ENCODE results near the gene PHC3. TPM values are rescaled to one million over a fixed set of nuclear protein-coding genes. Genes with fewer than 3 reads are reported as not detected.

Gene PHC3
- polyA plus RNA-seq, 1 donor from 2014 or later, result 18.6 TPM

DNA sequence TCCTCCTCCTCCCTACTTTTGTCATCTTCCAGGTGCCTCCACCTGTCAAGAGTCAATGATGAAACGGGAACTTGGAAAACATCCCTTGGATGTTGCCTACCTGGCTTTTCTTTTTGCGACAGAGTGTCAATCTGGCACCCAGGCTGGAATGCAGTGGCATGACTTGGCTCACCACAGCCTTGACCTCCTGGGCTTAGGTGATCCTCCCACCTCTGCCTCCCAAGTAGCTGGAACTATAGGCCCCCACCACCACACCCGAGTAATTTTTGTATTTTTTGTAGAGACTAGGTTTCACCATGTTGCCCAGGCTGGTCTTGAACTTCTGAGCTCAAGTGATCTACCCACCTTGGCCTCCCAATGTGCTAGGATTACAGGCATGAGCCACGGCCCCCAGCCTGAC is 100.9 kb downstream of the PHC3 start:
- Histone ChIP-seq H3F3A (ENCODE audit: insufficient read depth, low read length, poor library complexity, severe bottlenecking) (no peaks in the 10 kb centered on the region), H3K4me3 (ENCODE audit: low read length) (no peak overlapping the region), H3K9me2 (ENCODE audit: insufficient read depth, low read length) (no peaks in the 10 kb centered on the region), H3K9me3 (ENCODE audit: low read length) (no peaks in the 10 kb centered on the region), H4K20me1 (ENCODE audit: insufficient read depth) (no peaks in the 10 kb centered on the region), H3K4me2 (ENCODE audit: low read length) (no peak overlapping the region), H3K79me2 (replicated peaks; ENCODE audit: insufficient read depth, low read length) (no peaks in the 10 kb centered on the region), H3K27ac (ENCODE audit: low read length) (no peak overlapping the region), H2AFZ (ENCODE audit: low read depth, low read length) (no peak overlapping the region), H3K27me3 (ENCODE audit: insufficient read depth, low read depth, low read length) (no peaks in the 10 kb centered on the region), H3K36me3 (ENCODE audit: insufficient read depth, low read length) (no peaks in the 10 kb centered on the region), H3K9ac (ENCODE audit: low read length) (no peak overlapping the region)
- TF ChIP-seq MXI1 (conservative IDR thresholded peaks at IDR 0.05; ENCODE audit: poor library complexity, severe bottlenecking), result no peak

DNA sequence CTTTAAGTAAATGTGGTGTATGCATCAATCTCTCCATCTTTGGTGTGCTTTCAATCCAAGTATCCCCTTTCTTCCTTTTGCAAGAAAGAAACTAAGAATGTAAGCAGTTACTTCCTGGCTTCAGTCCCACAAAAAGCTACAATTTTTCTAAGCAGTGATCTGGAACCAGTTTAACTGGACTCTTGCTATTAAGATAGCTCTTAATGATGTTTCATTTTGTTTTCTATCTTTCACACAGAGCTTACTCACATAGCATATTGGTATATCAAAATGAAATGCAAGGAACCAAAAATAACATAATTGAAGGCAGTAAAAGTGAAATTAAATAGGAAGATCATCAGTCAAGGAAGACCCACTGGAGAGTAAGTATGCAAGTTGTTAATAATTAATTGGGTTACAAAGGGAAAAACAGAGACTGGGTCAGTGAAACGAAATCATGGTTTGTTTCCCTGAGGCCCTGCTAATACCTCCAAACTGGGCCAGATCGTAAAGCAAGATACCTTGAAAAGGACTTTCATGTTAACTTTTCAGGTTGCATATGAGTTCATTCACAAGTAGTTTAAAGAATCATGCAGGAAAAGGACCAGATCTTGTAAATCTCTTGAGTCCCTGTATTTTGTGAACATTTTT is 101.9 kb downstream of the PHC3 start:
- Histone ChIP-seq H2AFZ (ENCODE audit: low read depth, low read length) (no peak overlapping the region), H3K9me2 (ENCODE audit: insufficient read depth, low read length) (no peaks in the 10 kb centered on the region), H3K36me3 (ENCODE audit: insufficient read depth, low read length) (no peaks in the 10 kb centered on the region), H3K4me3 (ENCODE audit: low read length) (no peak overlapping the region), H3K9me3 (ENCODE audit: low read length) (no peaks in the 10 kb centered on the region), H3K27ac (ENCODE audit: low read length) (no peak overlapping the region), H3F3A (ENCODE audit: insufficient read depth, low read length, poor library complexity, severe bottlenecking) (no peaks in the 10 kb centered on the region), H3K4me2 (ENCODE audit: low read length) (no peak overlapping the region), H3K79me2 (replicated peaks; ENCODE audit: insufficient read depth, low read length) (no peaks in the 10 kb centered on the region), H3K27me3 (ENCODE audit: insufficient read depth, low read depth, low read length) (no peaks in the 10 kb centered on the region), H3K9ac (ENCODE audit: low read length) (no peak overlapping the region), H4K20me1 (ENCODE audit: insufficient read depth) (no peaks in the 10 kb centered on the region)
- TF ChIP-seq MXI1 (conservative IDR thresholded peaks at IDR 0.05; ENCODE audit: poor library complexity, severe bottlenecking), result no peak
- TF ChIP-seq, protein P1, sequence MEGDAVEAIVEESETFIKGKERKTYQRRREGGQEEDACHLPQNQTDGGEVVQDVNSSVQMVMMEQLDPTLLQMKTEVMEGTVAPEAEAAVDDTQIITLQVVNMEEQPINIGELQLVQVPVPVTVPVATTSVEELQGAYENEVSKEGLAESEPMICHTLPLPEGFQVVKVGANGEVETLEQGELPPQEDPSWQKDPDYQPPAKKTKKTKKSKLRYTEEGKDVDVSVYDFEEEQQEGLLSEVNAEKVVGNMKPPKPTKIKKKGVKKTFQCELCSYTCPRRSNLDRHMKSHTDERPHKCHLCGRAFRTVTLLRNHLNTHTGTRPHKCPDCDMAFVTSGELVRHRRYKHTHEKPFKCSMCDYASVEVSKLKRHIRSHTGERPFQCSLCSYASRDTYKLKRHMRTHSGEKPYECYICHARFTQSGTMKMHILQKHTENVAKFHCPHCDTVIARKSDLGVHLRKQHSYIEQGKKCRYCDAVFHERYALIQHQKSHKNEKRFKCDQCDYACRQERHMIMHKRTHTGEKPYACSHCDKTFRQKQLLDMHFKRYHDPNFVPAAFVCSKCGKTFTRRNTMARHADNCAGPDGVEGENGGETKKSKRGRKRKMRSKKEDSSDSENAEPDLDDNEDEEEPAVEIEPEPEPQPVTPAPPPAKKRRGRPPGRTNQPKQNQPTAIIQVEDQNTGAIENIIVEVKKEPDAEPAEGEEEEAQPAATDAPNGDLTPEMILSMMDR (IDR thresholded peaks at IDR 0.05; ENCODE audit: poor library complexity, severe bottlenecking), result no peak
- TF ChIP-seq EZH2 (IDR thresholded peaks at IDR 0.05; ENCODE audit: borderline replicate concordance, insufficient read depth, low read length, poor library complexity, severe bottlenecking), result no peak
- TF ChIP-seq POLR2AphosphoS5 (IDR thresholded peaks at IDR 0.05), result no peak
- TF ChIP-seq, protein P2, sequence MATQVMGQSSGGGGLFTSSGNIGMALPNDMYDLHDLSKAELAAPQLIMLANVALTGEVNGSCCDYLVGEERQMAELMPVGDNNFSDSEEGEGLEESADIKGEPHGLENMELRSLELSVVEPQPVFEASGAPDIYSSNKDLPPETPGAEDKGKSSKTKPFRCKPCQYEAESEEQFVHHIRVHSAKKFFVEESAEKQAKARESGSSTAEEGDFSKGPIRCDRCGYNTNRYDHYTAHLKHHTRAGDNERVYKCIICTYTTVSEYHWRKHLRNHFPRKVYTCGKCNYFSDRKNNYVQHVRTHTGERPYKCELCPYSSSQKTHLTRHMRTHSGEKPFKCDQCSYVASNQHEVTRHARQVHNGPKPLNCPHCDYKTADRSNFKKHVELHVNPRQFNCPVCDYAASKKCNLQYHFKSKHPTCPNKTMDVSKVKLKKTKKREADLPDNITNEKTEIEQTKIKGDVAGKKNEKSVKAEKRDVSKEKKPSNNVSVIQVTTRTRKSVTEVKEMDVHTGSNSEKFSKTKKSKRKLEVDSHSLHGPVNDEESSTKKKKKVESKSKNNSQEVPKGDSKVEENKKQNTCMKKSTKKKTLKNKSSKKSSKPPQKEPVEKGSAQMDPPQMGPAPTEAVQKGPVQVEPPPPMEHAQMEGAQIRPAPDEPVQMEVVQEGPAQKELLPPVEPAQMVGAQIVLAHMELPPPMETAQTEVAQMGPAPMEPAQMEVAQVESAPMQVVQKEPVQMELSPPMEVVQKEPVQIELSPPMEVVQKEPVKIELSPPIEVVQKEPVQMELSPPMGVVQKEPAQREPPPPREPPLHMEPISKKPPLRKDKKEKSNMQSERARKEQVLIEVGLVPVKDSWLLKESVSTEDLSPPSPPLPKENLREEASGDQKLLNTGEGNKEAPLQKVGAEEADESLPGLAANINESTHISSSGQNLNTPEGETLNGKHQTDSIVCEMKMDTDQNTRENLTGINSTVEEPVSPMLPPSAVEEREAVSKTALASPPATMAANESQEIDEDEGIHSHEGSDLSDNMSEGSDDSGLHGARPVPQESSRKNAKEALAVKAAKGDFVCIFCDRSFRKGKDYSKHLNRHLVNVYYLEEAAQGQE (IDR thresholded peaks at IDR 0.05; ENCODE audit: borderline replicate concordance), result no peak
- TF ChIP-seq TAF1 (IDR thresholded peaks at IDR 0.05; ENCODE audit: low read depth), result no peak
- TF ChIP-seq SMC3 (conservative IDR thresholded peaks at IDR 0.05; ENCODE audit: poor library complexity), result no peak
- TF ChIP-seq EP300 (conservative IDR thresholded peaks at IDR 0.05; ENCODE audit: poor library complexity, severe bottlenecking), result no peak
- TF ChIP-seq RAD21 (conservative IDR thresholded peaks at IDR 0.05), result no peak

Measured in neural cell (in vitro differentiated cells).